ENCODE measurements around the gene LPIN3. TPM values are rescaled to one million over a fixed set of nuclear protein-coding genes. Genes with fewer than 3 reads are reported as not detected.

Gene LPIN3
- total RNA-seq: 5.0 and 5.5 TPM in 2 replicates

GRCh38 chr20:41340327-41341055 is at the start of gene LPIN3:
Gene LPIN3 (plus strand): TSS chr20:41340821. CDS start chr20:41345804, 4,983 bp downstream.

GRCh38 chr20:41317546-41318270 is 22.9 kb upstream of the LPIN3 start, which contains the start of gene ZHX3:
Gene ZHX3 (minus strand): TSS chr20:41317731. CDS start chr20:41204916, 112,815 bp downstream.

GRCh38 chr20:41366546-41367392 is 26.1 kb downstream of the LPIN3 start, which contains the start of gene EMILIN3:
Gene EMILIN3 (minus strand): TSS chr20:41366818. CDS start chr20:41366634, 184 bp downstream.

Other genes starting within 250 kb of the LPIN3 start
- 66.5 and 81.2 TPM in 2 replicates for gene PLCG1, start 203.3 kb upstream of the LPIN3 start, total RNA-seq
- gene ZHX3, start 23.1 kb upstream of the LPIN3 start, total RNA-seq: 24.0 and 64.6 TPM in 2 replicates
- under 0.01 TPM in 1 of 2 replicates, not detected in the other for gene EMILIN3, start 26.0 kb downstream of the LPIN3 start, total RNA-seq

Data from uterine smooth muscle cell (primary cell).